ENCODE data around the gene ZIC4.

ZIC4 gene

DNA sequence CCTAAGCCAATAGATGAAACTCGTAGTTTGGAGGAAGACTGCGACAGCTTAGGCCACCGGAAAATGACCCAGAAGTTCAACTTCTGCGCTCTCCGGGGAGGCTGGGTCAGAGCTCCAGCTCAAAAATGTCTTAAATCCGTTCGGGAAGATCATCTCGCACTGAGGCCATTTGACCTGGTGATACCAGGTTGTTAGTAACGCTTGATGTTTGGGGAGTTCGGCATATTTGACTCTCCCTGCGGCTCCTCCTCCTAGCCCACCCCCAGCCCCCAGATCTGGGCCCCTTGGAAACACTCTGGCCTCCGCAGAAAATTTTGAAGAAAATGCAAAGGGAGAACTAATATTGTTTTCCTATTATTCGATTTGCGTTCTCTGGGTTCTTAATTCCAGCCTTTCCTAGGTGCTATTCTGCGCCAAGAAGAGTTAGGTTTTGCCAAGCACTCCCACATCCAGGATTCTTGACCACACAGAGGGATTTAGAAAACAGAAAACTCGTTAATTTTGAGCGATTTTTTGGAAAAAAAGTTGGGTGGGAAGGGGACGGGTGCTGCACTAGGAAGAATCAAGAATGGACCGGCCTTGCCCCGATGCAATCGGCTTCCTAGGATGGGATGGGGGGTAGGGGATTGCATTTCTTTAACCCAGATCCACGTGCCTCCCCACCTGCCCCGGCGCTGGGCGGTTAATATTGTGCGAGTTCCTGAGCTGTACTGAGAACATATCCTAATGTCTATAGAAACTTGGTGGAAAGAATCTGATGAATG, 50.0 kb downstream of the ZIC4 start:
- H3K4me1 ChIP-seq = no peaks in the 10 kb centered on the region

DNA sequence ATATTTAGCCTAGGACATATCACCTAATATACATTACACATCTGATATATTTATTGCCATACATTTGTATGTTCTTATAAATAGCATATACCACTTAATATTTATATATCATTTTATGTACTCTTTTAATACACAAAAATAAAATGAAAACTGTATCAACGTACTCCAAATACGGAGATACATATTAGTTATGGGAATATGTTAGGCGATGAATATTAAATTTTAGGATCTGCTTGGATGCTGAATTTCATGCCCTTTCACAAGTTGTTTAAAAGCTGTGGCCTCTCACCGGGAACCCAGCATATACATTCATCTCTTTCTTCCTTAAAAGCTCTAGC, 50.6 kb downstream of the ZIC4 start:
- Histone ChIP-seq H3K36me3 (no peaks in the 10 kb centered on the region), H3K4me3 (ENCODE audit: low read depth, low read length) (no peak overlapping the region), H3K27me3 (peaks cover 80% of the 10 kb centered on the region), H3K9me3 (no peaks in the 10 kb centered on the region), H3K4me1 (no peaks in the 10 kb centered on the region)
- TF ChIP-seq, protein P1, sequence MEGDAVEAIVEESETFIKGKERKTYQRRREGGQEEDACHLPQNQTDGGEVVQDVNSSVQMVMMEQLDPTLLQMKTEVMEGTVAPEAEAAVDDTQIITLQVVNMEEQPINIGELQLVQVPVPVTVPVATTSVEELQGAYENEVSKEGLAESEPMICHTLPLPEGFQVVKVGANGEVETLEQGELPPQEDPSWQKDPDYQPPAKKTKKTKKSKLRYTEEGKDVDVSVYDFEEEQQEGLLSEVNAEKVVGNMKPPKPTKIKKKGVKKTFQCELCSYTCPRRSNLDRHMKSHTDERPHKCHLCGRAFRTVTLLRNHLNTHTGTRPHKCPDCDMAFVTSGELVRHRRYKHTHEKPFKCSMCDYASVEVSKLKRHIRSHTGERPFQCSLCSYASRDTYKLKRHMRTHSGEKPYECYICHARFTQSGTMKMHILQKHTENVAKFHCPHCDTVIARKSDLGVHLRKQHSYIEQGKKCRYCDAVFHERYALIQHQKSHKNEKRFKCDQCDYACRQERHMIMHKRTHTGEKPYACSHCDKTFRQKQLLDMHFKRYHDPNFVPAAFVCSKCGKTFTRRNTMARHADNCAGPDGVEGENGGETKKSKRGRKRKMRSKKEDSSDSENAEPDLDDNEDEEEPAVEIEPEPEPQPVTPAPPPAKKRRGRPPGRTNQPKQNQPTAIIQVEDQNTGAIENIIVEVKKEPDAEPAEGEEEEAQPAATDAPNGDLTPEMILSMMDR (IDR thresholded peaks at IDR 0.05; ENCODE audit: low read depth, low read length) = no peak
- no peak for DNase-seq

More for the DNA sequence above, 50.0 kb downstream of the ZIC4 start:
- no peaks in the 10 kb centered on the region for H3K9me3 ChIP-seq
- TF ChIP-seq, protein P1 (IDR thresholded peaks at IDR 0.05; ENCODE audit: low read depth, low read length) = no peak
- DNase-seq = no peak
- H3K4me3 ChIP-seq (ENCODE audit: low read depth, low read length) = no peak overlapping the region
- H3K36me3 ChIP-seq = no peaks in the 10 kb centered on the region
- peaks cover 83% of the 10 kb centered on the region for H3K27me3 ChIP-seq

DNA sequence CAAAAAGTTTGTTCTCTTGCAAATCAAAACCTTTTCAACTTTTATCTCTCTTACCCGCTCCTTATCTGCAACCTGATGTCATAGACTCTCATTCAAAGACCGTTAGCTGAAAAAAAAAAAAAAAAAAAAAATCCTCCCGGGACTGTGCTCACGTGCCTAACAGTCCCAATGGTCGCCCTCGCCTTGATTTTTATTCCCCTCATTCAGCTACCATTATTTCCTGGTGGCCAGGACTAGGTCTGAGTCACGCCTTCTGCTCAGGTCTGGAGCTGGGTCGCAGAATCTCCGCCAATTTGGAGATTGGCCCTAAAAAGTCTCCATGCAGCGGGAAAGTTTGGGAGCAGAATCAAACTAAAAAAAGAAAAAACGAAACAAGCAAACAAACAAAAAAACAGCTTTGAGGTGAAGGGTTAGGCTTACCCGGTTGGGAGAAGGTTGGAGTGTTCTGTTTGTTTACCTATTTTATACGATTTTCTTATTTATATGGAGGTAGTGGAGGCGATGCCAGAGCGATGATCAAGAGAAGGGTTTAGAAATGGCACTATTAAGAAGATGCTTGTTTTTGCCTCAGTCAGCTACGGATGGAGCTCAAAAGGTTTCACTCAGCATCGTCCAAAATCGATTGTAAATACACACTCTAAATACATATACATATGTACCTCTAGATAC, 51.1 kb downstream of the ZIC4 start:
- TF ChIP-seq, protein P1 (IDR thresholded peaks at IDR 0.05; ENCODE audit: low read depth, low read length) = no peak
- no peak for DNase-seq
- Histone ChIP-seq H3K4me1 (no peaks in the 10 kb centered on the region), H3K27me3 (peaks cover 75% of the 10 kb centered on the region), H3K36me3 (no peaks in the 10 kb centered on the region), H3K9me3 (no peaks in the 10 kb centered on the region), H3K4me3 (ENCODE audit: low read depth, low read length) (no peak overlapping the region)

DNA sequence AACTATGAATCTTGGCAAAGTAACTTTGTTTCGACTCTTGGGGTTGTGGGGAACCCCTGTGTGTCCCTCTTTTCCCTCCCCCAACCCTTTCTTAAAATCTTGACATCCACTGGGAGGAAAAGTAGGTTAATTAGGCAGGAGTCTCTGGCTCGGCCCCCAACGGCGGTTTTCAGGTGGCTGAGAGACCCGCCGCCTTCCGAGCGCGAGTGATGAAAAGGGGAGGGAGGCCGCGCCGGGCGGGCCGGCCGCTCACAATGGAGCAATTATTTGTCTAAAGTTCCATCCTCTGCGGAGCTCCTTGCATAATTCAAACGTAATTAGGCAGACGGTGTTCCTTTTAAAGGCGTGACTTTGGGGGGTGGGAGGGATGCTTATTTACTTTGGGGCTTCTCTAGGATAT, 51.7 kb downstream of the ZIC4 start:
- TF ChIP-seq, protein P1 (IDR thresholded peaks at IDR 0.05; ENCODE audit: low read depth, low read length) = no peak
- no peak for DNase-seq
- H3K4me3 ChIP-seq (ENCODE audit: low read depth, low read length) = no peak overlapping the region
- no peaks in the 10 kb centered on the region for H3K4me1 ChIP-seq
- H3K9me3 ChIP-seq = no peaks in the 10 kb centered on the region
- no peaks in the 10 kb centered on the region for H3K36me3 ChIP-seq
- H3K27me3 ChIP-seq = peaks cover 69% of the 10 kb centered on the region

DNA sequence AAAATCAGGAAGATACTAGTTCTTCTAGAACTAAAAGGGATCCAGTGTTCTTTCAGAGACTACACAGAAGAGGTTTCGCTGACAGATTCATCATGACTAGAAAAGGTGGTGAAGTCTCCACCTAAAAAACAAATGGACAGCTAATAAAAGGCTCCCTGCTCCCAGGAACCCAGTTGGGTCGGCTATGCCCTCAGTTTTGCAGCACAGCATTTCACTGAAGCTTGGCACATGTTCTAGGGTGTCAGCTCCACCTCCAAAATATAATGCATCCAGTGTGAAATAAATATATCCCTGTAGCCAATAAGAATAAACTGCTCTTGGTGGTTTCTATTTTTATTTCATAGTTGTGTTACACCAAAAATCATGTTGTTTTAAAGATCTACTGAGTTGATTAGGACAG, 55.0 kb downstream of the ZIC4 start:
- Histone ChIP-seq H3K4me1 (no peaks in the 10 kb centered on the region), H3K4me3 (ENCODE audit: low read depth, low read length) (no peak overlapping the region), H3K9me3 (no peaks in the 10 kb centered on the region), H3K36me3 (no peaks in the 10 kb centered on the region), H3K27me3 (peaks cover 36% of the 10 kb centered on the region)
- TF ChIP-seq, protein P1 (IDR thresholded peaks at IDR 0.05; ENCODE audit: low read depth, low read length) = no peak
- DNase-seq = no peak

DNA sequence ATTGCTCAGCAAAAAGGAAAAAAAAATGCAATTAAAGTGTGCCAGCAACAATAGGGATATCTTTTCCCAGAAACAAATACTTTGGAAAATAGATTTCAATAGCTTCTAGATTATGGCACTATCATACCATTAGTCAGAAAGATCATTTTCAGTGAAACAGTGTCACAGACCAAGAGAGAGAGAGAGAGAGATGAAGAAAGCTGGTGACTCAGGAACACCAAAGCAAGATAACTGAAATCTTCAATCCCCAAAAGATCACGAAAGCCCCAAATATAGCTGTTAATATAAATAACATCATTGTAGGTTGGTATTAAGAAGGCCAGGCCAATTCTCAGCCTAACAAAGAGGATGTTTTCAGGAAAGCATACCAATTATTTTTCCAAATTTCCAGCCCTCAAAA, 57.4 kb downstream of the ZIC4 start:
- Histone ChIP-seq H3K4me1 (no peaks in the 10 kb centered on the region), H3K4me3 (ENCODE audit: low read depth, low read length) (no peak overlapping the region), H3K27me3 (peaks cover 12% of the 10 kb centered on the region), H3K9me3 (no peaks in the 10 kb centered on the region), H3K36me3 (no peaks in the 10 kb centered on the region)
- TF ChIP-seq, protein P1 (IDR thresholded peaks at IDR 0.05; ENCODE audit: low read depth, low read length) = no peak
- DNase-seq = no peak

Measured in BE2C (cell line).